Measurements from ENCODE around the gene TNRC6C. TPM values are rescaled to one million over a fixed set of nuclear protein-coding genes. Genes with fewer than 3 reads are reported as not detected.

TNRC6C gene
- polyA plus RNA-seq, 1 donor (not counting 4 experiments of a cell fraction or from before 2014, with no cell fraction given) = 0.34 TPM

- dilution Hi-C loops (cut with MboI; ENCODE audit: extremely low pct_ligation_motif_present, low sequenced_read_pairs) = no loop called here
- no peak for DNase-seq (ENCODE audit: low read depth, low spot score)
- peaks cover 33% of the 10 kb centered on the region for H3K4me1 ChIP-seq (ENCODE audit: control insufficient read depth, extremely low read depth, insufficient read depth, low read length)
Observed at GRCh38 chr17:78147315-78147998, 189.0 kb downstream of the TNRC6C start.

GRCh38 chr17:78148286-78149016 lies 189.9 kb downstream of the TNRC6C start:
- TF ChIP-seq EZH2 (IDR thresholded peaks at IDR 0.05; ENCODE audit: low read length) (no peak), CTCF (optimal IDR thresholded peaks at IDR 0.05 in 1 of 3, IDR thresholded peaks at IDR 0.05 in 1 of 3, conservative IDR thresholded peaks at IDR 0.05 in 1 of 3; ENCODE audit: extremely low read depth in 1 of 3, insufficient read depth in 2 of 3, low read length in 3 of 3) (no peak)
- no peak for FAIRE-seq
- H3K4me1 ChIP-seq (ENCODE audit: control insufficient read depth, extremely low read depth, insufficient read depth, low read length) = peaks cover 30% of the 10 kb centered on the region

More at GRCh38 chr17:78147315-78147998, 189.0 kb downstream of the TNRC6C start:
- Histone ChIP-seq H4K20me1 (ENCODE audit: control insufficient read depth, extremely low read depth, insufficient read depth, low read length) (no peaks in the 10 kb centered on the region), H3K27ac (ENCODE audit: control insufficient read depth, insufficient read depth, low read length) (no peak overlapping the region), H3K36me3 (ENCODE audit: control insufficient read depth in 2 of 2, extremely low read depth in 1 of 2, insufficient read depth in 2 of 2, low read length in 2 of 2) (no peaks in the 10 kb centered on the region), H3K9me1 (ENCODE audit: control insufficient read depth, extremely low read depth, insufficient read depth, low read length) (no peaks in the 10 kb centered on the region), H3K9me3 (ENCODE audit: control insufficient read depth, low read depth, low read length) (no peaks in the 10 kb centered on the region), H3K27me3 (ENCODE audit: control insufficient read depth, extremely low read depth, insufficient read depth, low read length) (peaks cover 8% of the 10 kb centered on the region), H3K4me2 (ENCODE audit: control insufficient read depth, extremely low read depth, insufficient read depth, low read depth, low read length) (no peak overlapping the region), H3K79me2 (ENCODE audit: control insufficient read depth, insufficient read depth, low read length) (no peaks in the 10 kb centered on the region), H3K9ac (ENCODE audit: control insufficient read depth, extremely low read depth, insufficient read depth, low read length) (no peak overlapping the region), H2AFZ (ENCODE audit: control insufficient read depth, low read length) (no peak overlapping the region), H3K4me3 (ENCODE audit: control insufficient read depth in 2 of 3, extremely low read depth in 1 of 3, insufficient read depth in 2 of 3, low read depth in 1 of 3, low read length in 3 of 3) (no peak overlapping the region)
- peak; percentile 13 for FAIRE-seq
- no peak for TF ChIP-seq CTCF (optimal IDR thresholded peaks at IDR 0.05 in 1 of 3, IDR thresholded peaks at IDR 0.05 in 1 of 3, conservative IDR thresholded peaks at IDR 0.05 in 1 of 3; ENCODE audit: extremely low read depth in 1 of 3, insufficient read depth in 2 of 3, low read length in 3 of 3)
- TF ChIP-seq EZH2 (IDR thresholded peaks at IDR 0.05; ENCODE audit: low read length) = no peak

More at GRCh38 chr17:78148286-78149016, 189.9 kb downstream of the TNRC6C start:
- Histone ChIP-seq H3K27ac (ENCODE audit: control insufficient read depth, insufficient read depth, low read length) (no peak overlapping the region), H3K9me1 (ENCODE audit: control insufficient read depth, extremely low read depth, insufficient read depth, low read length) (no peaks in the 10 kb centered on the region), H3K79me2 (ENCODE audit: control insufficient read depth, insufficient read depth, low read length) (no peaks in the 10 kb centered on the region), H4K20me1 (ENCODE audit: control insufficient read depth, extremely low read depth, insufficient read depth, low read length) (no peaks in the 10 kb centered on the region), H2AFZ (ENCODE audit: control insufficient read depth, low read length) (no peak overlapping the region), H3K4me3 (ENCODE audit: control insufficient read depth in 2 of 3, extremely low read depth in 1 of 3, insufficient read depth in 2 of 3, low read depth in 1 of 3, low read length in 3 of 3) (no peak overlapping the region), H3K9me3 (ENCODE audit: control insufficient read depth, low read depth, low read length) (no peaks in the 10 kb centered on the region), H3K36me3 (ENCODE audit: control insufficient read depth in 2 of 2, extremely low read depth in 1 of 2, insufficient read depth in 2 of 2, low read length in 2 of 2) (no peaks in the 10 kb centered on the region), H3K4me2 (ENCODE audit: control insufficient read depth, extremely low read depth, insufficient read depth, low read depth, low read length) (no peak overlapping the region), H3K9ac (ENCODE audit: control insufficient read depth, extremely low read depth, insufficient read depth, low read length) (no peak overlapping the region), H3K27me3 (ENCODE audit: control insufficient read depth, extremely low read depth, insufficient read depth, low read length) (peaks cover 8% of the 10 kb centered on the region)
- no peak for DNase-seq (ENCODE audit: low read depth, low spot score)
- dilution Hi-C loops (cut with MboI; ENCODE audit: extremely low pct_ligation_motif_present, low sequenced_read_pairs) = no loop called here

Measured in keratinocyte (primary cell).